BLaER1 treated with 17β-estradiol and CSF1 and Interleukin-3, amounts not matched to agents 10 nM and 100 nM (cell line): Measurements from ENCODE around the gene CPNE5.

Experiments used
- H3K27ac ChIP-seq, 11 experiments: shearing (Covaris generic); formaldehyde crosslinking; 2 replicates each; pipeline ENCODE4 v1.8.1; 2022
- H3K27me3 ChIP-seq, 11 experiments: shearing (Covaris generic); formaldehyde crosslinking; 2 replicates each; pipeline ENCODE4 v1.8.1; 2022
- H3K36me3 ChIP-seq, 11 experiments: shearing (Covaris generic); formaldehyde crosslinking; 2 replicates each; pipeline ENCODE4 v1.8.1; 2022
- H3K4me1 ChIP-seq, 10 experiments: shearing (Covaris generic); formaldehyde crosslinking; 2 replicates each; pipeline ENCODE4 v1.8.1; 2022
- H3K4me2 ChIP-seq, 11 experiments: shearing (Covaris generic); formaldehyde crosslinking; 2 replicates each; pipeline ENCODE4 v1.8.1; 2022
- H3K4me3 ChIP-seq, 10 experiments: shearing (Covaris generic); formaldehyde crosslinking; 2 replicates each; pipeline ENCODE4 v1.8.1; 2022
- H3K9ac ChIP-seq, 11 experiments: shearing (Covaris generic); formaldehyde crosslinking; 2 replicates each; pipeline ENCODE4 v1.8.1; 2022
- H3K9me3 ChIP-seq, 11 experiments: shearing (Covaris generic); formaldehyde crosslinking; replicated peaks in 1 of 11; 2 replicates each; pipeline ENCODE4 v1.8.1; 2022
- H4K20me1 ChIP-seq, 11 experiments: shearing (Covaris generic); formaldehyde crosslinking; 2 replicates each; pipeline ENCODE4 v1.8.1; 2022
- Cebpa-rat ChIP-seq, 11 experiments: shearing (Covaris generic); IDR thresholded peaks; 2 replicates each; pipeline ENCODE4 v1.8.1; 2022

Gene CPNE5

DNA sequence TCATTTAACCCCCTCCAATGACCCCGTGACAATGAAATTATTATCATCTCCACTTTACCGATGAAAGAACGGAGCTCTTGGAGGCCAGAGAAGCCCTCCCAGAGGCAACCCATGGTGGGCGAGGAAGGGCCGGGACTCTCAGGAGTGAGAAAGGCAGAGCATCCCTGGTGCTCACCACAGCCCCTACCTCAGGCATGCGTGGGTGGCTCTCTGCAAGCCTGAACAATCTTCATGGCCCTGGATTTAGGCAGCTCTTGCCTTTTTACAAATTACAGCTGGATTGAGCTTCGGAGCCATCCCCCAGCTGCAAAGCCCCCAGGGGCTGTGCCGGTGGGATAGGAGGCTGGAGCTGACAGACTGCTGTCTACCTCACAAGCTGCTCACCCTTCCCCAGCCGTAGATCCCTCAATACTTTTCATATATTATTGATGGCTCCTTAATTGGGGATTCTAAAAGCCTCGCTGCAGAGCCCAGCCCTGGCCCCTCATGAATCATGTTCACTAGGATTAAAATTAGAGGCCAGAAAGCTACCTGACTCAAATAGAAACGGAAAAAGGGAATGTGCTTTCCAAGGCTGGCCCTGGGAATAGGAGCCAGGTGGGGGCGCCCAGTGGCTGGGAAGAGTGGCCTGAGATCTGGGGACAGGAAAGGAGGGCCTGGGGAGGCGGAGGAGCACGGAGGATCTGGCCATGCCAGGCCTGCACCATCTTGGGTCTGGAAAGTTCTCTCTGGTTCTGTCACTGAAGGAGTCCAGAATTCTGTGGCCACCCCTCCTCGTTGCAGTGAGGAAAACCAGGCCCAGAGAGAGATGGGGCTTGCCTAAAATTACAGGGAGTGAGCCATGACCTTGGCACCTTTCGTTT, 29.1 kb downstream of the CPNE5 start:
- Histone ChIP-seq H3K36me3 (no peaks in the 10 kb centered on the region), H3K9ac (peak overlapping the region in 1 of 11 experiments; percentile 24; a peak in 1 of 22 replicates), H3K27me3 (no peaks in the 10 kb centered on the region), H3K4me1 (peaks cover 0 to 8% (median 3%) of the 10 kb centered on the region in 10 experiments; a peak in 7 of 20 replicates), H3K27ac (no peak overlapping the region), H4K20me1 (no peaks in the 10 kb centered on the region; a peak in 1 of 22 replicates), H3K9me3 (no peaks in the 10 kb centered on the region), H3K4me3 (no peak overlapping the region), H3K4me2 (no peak overlapping the region; a peak in 1 of 22 replicates)
- no peak for TF ChIP-seq Cebpa-rat (IDR thresholded peaks at IDR 0.05)

DNA sequence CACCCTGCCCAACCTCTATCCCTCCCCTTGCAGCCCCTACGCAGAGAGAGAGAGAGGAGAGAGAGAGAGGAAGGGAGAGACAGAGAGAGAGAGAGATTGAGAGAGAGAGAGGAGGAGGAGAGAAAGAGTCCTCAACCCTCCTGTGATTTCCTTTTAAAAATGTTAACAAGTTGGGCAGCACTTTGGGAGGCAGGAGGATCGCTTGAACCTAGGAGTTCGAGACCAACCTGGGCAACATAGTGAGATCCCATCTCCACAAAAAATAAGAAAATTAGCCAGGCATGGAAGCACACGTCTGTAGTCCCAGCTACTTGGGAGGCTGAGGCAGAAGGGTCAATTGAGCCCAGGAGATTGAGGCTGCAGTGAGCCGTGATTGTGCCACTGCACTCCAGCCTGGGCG, 30.1 kb downstream of the CPNE5 start:
- no peak for TF ChIP-seq Cebpa-rat (IDR thresholded peaks at IDR 0.05)
- peaks cover 0 to 11% (median 5%) of the 10 kb centered on the region in 10 experiments; a peak in 7 of 20 replicates for H3K4me1 ChIP-seq
- no peaks in the 10 kb centered on the region for H3K27me3 ChIP-seq
- H3K4me2 ChIP-seq = no peak overlapping the region; a peak in 1 of 22 replicates
- no peaks in the 10 kb centered on the region for H3K36me3 ChIP-seq
- no peaks in the 10 kb centered on the region for H3K9me3 ChIP-seq
- no peaks in the 10 kb centered on the region; a peak in 1 of 22 replicates for H4K20me1 ChIP-seq
- H3K27ac ChIP-seq = no peak overlapping the region
- H3K4me3 ChIP-seq = no peak overlapping the region
- no peak overlapping the region for H3K9ac ChIP-seq

DNA sequence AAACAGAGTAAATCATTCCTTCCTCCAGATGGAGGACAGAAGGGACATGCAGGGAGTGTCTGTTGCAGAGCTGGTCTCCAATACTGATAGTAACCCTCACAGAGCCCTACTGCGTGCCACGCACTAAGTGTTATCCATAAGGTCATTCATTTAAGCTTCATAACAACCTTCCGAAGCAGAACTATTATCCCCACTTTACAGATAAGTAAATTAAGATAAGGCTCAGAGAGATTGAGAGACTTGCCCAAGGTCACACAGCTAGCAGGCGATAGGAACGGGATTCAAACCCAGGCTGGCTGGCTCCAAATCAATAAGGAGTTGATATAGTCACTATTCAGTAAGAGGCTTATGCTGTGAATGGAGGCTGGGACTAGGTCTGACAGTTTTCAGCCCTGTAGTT, 30.6 kb downstream of the CPNE5 start:
- no peak overlapping the region for H3K27ac ChIP-seq
- H3K36me3 ChIP-seq = no peaks in the 10 kb centered on the region
- no peak overlapping the region for H3K4me2 ChIP-seq

DNA sequence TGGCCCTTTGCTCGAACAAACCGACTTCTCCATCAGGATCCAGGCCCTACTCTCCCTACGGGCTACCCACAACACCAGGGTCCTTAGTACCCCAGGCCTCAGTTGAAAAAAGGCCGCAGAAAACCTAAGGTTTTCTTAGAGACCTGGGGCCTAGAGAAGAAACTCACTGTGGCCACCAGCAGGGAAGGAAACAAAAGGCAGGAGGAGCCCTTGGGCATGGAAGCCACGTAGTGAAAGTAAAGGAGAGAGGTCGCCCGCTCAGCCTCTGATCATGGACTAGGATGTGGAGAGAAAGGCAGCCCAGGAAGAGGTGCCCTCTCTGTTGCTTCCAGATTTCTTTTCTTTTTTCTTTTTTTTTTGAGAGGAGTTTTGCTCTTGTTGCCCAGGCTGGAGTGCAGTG, 31.5 kb downstream of the CPNE5 start:
- TF ChIP-seq Cebpa-rat (IDR thresholded peaks at IDR 0.05) = no peak
- Histone ChIP-seq H3K27me3 (no peaks in the 10 kb centered on the region), H3K4me3 (no peak overlapping the region), H3K4me1 (peaks cover 0 to 11% (median 5%) of the 10 kb centered on the region in 10 experiments; a peak in 7 of 20 replicates), H3K9ac (no peak overlapping the region), H3K36me3 (no peaks in the 10 kb centered on the region), H3K9me3 (no peaks in the 10 kb centered on the region), H4K20me1 (no peaks in the 10 kb centered on the region; a peak in 1 of 22 replicates), H3K4me2 (no peak overlapping the region), H3K27ac (no peak overlapping the region)

More for the DNA sequence above, 30.6 kb downstream of the CPNE5 start:
- Histone ChIP-seq H3K4me1 (peaks cover 0 to 11% (median 5%) of the 10 kb centered on the region in 10 experiments; a peak in 7 of 20 replicates), H3K4me3 (no peak overlapping the region), H3K27me3 (no peaks in the 10 kb centered on the region), H3K9me3 (no peaks in the 10 kb centered on the region), H4K20me1 (no peaks in the 10 kb centered on the region; a peak in 1 of 22 replicates), H3K9ac (no peak overlapping the region)
- TF ChIP-seq Cebpa-rat (IDR thresholded peaks at IDR 0.05) = no peak

DNA sequence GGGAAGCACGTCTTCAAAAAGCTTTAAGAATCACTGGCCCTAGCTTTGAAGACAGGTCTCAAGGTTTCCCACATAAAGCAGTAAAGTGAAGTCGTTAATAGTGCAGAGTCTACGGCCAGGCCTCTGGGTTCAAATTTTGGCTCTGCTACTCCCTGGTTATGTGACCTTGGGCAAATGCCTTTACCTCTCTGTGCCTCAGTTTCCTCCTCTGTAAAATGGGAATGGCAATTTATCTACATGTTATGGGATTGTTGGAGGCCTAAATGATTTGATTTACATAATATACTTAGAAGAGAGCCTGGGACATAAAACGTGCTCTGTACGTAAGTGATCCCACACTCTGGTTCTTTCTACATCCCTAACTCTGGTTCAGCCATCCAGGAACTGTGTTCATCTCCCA, 32.1 kb downstream of the CPNE5 start:
- Histone ChIP-seq H3K27ac (no peak overlapping the region), H3K9me3 (no peaks in the 10 kb centered on the region), H3K4me2 (no peak overlapping the region), H3K4me1 (peaks cover 0 to 11% (median 5%) of the 10 kb centered on the region in 10 experiments; a peak in 7 of 20 replicates), H3K27me3 (no peaks in the 10 kb centered on the region), H3K4me3 (no peak overlapping the region), H3K9ac (no peak overlapping the region), H4K20me1 (no peaks in the 10 kb centered on the region; a peak in 1 of 22 replicates), H3K36me3 (no peaks in the 10 kb centered on the region)
- TF ChIP-seq Cebpa-rat (IDR thresholded peaks at IDR 0.05) = no peak

DNA sequence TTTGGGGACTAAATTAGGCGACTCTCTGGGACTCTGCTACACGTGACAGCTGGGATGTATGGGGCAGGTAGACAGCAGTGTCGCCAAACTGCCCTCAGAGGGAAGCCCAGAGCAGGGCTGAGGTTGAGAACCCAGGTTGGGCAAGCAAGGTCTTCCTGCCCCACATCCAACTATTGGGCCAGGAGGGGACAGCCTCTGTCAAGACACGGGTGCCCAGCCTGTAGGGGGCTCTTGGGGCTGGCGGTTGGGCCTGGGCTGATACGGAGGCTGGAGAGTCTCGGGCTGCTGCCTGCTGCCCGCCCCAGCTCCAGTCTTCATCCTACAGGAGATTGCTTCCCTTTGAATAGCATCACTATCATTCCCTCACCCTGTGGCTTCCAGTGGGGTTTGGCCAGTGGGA, 33.3 kb downstream of the CPNE5 start:
- H3K27ac ChIP-seq = no peak overlapping the region
- no peaks in the 10 kb centered on the region; a peak in 1 of 22 replicates for H4K20me1 ChIP-seq
- H3K4me3 ChIP-seq = no peak overlapping the region
- peaks cover 0 to 11% (median 5%) of the 10 kb centered on the region in 10 experiments; a peak in 7 of 20 replicates for H3K4me1 ChIP-seq
- peak overlapping the region in 1 of 11 experiments; percentile 35; a peak in 2 of 22 replicates for H3K4me2 ChIP-seq
- H3K27me3 ChIP-seq = no peaks in the 10 kb centered on the region
- H3K9me3 ChIP-seq = no peaks in the 10 kb centered on the region
- no peak overlapping the region for H3K9ac ChIP-seq
- no peak for TF ChIP-seq Cebpa-rat (IDR thresholded peaks at IDR 0.05)
- H3K36me3 ChIP-seq = no peaks in the 10 kb centered on the region

DNA sequence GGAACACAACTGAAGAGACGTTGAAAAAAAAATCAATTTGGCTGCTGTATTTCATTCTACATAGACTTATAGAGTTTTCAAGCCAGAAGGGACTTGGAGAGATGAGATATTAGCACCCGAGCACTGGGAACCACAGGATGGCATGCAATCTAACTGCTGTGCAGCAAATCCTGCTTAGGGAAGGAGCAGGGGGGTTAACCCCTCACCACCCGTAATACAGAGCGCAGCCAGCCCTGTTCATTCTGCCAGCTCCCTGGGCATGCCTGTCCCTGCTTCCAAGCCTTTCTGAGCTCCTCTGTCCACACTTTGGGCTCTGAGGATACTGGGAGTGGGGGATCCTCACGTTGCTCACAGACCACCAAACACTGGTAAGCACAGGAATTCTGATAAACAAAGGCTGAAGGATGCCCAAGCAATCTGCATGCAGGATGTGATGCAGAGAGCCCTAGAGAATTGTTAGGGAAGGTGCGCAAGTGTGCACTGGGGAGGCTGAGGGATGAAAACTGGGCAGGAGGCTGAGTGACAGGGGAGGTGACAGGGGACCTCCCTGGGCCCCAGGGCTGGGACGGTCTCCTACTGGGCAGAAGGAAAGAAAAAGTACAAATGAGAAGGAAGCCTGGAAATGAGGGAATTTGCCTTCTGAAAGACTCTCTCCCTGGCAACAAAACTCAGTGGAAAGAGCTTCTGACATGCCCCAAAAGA, 34.0 kb downstream of the CPNE5 start:
- no peak overlapping the region for H3K27ac ChIP-seq
- H3K4me3 ChIP-seq = no peak overlapping the region
- no peaks in the 10 kb centered on the region for H3K9me3 ChIP-seq

DNA sequence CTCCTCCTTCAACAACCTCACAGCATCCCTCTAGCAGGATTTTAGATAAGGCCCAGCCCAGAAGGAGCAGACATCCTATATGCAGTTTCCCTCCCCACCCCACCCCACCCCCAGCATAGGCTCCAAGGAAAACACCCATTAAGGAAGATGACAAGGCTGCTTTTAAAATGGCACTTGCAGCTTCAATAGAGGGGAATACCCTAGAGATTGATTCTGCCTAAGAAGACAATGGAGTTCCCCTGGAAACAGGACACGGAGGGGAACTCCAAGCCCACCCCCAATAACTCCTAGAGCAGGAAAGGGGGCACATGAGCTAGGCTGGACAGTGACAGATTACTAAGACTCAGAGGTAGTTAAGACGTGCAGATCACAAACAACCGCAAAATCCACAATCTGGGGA, 34.7 kb downstream of the CPNE5 start:
- no peak overlapping the region for H3K4me2 ChIP-seq
- no peak overlapping the region for H3K9ac ChIP-seq
- H3K4me3 ChIP-seq = no peak overlapping the region
- no peaks in the 10 kb centered on the region for H3K36me3 ChIP-seq
- no peaks in the 10 kb centered on the region for H3K9me3 ChIP-seq
- peaks cover 0 to 11% (median 5%) of the 10 kb centered on the region in 10 experiments; a peak in 7 of 20 replicates for H3K4me1 ChIP-seq
- TF ChIP-seq Cebpa-rat (IDR thresholded peaks at IDR 0.05) = no peak
- no peak overlapping the region for H3K27ac ChIP-seq
- no peaks in the 10 kb centered on the region for H3K27me3 ChIP-seq
- no peaks in the 10 kb centered on the region; a peak in 1 of 22 replicates for H4K20me1 ChIP-seq

More for the DNA sequence above, 34.0 kb downstream of the CPNE5 start:
- Histone ChIP-seq H3K27me3 (no peaks in the 10 kb centered on the region), H3K36me3 (no peaks in the 10 kb centered on the region), H3K4me1 (peaks cover 0 to 11% (median 5%) of the 10 kb centered on the region in 10 experiments; a peak in 7 of 20 replicates), H4K20me1 (no peaks in the 10 kb centered on the region; a peak in 1 of 22 replicates), H3K9ac (no peak overlapping the region), H3K4me2 (peak overlapping the region in 6 of 11 experiments; percentile 5 to 35 (median 14); a peak in 7 of 22 replicates)
- TF ChIP-seq Cebpa-rat (IDR thresholded peaks at IDR 0.05) = no peak

DNA sequence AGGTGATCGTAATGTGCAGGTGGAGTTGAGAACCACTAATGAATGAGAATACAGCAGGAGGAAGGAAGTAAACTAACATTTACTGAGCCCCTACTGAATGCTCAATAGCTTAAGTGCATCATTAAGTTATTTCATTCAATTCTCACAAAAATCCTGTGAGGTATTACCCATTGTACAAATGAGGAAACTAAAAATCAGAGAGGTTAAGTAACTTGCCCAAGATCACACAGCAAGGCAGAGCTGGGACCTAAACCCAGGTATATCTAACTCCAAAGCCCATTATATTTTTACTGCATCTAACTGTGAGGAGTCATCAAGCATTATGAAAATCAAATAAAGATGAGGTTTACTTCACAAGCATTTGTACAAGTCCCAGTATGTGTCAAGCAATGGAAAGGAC, 35.3 kb downstream of the CPNE5 start:
- Histone ChIP-seq H3K27ac (no peak overlapping the region), H3K9ac (no peak overlapping the region), H3K4me1 (peaks cover 0 to 11% (median 5%) of the 10 kb centered on the region in 10 experiments; a peak in 7 of 20 replicates)

More for the DNA sequence above, 35.3 kb downstream of the CPNE5 start:
- no peaks in the 10 kb centered on the region for H3K36me3 ChIP-seq
- no peak overlapping the region for H3K4me2 ChIP-seq
- H3K9me3 ChIP-seq = no peaks in the 10 kb centered on the region
- H3K27me3 ChIP-seq = no peaks in the 10 kb centered on the region
- no peak for TF ChIP-seq Cebpa-rat (IDR thresholded peaks at IDR 0.05)
- H3K4me3 ChIP-seq = no peak overlapping the region
- H4K20me1 ChIP-seq = no peaks in the 10 kb centered on the region; a peak in 1 of 22 replicates
